CD4-positive, alpha-beta T cell treated with Interleukin-6 at 100 ng/mL for 8 hours (primary cell): ENCODE results near the gene GPHN.
"Not testable (repeated sequence)": the region's sequence is repeated elsewhere in the genome, so short reads cannot be mapped to it uniquely, and the experiment has no call there.

Experiments used
- DNase-seq: peaks from one replicate; pipeline ENCODE4 v3.0.0-alpha.2; 2020; ENCODE audit warnings: mixed read lengths, low spot score

GPHN gene

DNA sequence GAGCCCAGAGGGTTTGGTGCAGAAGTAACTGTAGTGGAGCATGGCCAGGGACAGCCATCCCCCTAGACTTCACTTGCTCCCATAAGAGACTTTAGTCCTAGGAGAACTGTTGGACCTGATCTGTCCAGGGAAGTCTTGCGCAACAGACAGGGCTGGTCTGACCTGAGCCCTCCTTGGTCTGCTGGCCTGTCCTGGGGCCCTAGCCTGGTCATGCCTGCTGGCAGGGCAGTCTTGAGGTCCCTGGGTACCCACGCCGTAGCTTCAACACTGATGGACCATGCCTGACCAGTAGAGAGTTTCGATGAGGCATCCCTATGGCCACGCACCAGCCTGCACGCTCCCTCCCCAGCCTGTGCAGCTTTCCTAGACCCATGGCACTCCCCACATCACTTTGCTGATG is 305.7 kb downstream of the GPHN start:
- no peak for DNase-seq

DNA sequence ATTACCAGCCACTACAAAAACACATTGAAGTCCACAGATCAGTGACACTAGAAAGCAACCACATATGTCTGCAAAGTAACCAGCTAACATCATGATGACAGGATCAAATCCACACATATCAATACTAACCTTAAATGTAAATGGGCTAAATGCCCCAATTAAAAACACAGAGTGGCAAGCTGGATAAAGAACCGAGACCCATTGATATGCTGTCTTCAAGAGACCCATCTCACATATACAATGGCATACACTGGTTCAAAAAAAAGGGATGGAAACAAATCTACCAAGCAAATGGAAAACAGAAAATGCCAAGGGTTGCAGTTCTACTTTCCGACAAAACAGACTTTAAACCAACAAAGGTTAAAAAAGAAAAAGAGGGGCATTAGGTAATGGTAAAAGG is 307.7 kb downstream of the GPHN start:
- DNase-seq, result no peak

DNA sequence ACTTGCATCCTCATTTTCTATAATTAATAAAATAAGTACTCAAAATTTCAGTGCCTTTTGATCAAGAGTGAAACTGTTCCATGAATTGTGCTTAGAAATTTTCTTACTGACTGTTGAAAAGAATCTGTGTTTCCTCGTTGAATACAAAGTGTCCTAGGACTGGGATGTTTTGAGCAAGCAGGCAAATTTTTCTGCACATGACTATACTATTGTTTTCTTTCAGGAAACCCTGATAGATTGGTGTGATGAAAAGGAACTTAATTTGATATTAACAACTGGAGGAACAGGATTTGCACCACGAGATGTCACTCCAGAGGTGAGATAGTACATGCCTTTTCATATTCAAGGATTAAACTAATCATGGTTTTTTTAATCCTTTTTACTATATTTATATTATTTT is 316.3 kb downstream of the GPHN start:
- DNase-seq, result no peak

DNA sequence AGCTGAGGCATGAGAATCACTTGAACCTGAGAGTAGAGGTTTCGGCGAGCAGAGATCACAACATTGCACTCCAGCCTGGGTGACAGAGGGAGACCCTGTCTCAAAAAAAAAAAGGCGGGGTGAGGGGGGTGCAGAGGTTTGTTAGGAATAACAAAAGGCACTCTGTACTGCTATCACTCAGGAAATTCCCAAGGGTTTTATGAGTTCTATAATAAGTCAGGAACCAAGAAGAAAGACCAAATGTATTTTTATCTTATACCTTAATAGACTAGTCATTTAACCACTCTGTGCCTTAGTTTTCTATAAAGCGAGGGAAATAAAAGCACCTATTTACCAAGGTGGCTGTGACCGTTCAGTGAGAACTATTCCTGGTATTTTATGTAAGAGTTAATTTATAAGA is 319.2 kb downstream of the GPHN start:
- no peak for DNase-seq

DNA sequence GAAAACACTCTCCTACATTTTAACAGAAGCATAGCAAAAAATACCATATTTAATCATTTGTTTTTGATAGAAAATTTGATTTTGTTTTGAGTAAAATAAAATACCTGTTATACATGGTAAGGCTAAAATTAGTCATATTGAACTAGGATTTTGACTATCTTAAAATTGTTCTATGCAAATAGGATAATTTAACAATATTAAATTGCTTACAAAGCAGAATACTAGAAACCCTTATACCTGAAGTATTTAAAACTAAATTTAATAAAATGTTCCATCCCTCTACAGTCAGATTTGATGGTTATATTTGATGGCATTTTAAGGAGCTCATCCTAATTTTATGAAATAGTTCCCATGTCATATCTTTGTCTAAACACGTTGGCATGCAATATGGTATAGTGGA is 323.2 kb downstream of the GPHN start:
- DNase-seq, result no peak

DNA sequence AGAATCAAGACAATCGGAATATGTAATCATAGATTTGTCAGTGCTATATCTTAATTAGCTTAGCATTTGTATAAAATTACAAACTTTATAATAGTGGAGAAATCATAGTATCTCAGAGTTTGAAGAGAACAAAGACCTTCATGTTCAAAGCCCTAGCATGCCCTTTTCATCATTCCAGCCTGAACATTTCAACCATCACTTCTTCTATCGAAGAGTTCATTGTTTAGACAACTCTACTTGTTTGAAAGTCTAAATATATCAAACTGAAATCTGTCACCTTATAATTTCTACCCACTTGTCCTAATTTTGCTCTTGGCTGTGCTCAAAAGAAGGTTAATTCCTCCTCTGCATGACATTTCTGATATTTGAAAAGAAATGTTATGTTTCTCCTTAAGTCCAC is 325.9 kb downstream of the GPHN start:
- DNase-seq, result no peak

DNA sequence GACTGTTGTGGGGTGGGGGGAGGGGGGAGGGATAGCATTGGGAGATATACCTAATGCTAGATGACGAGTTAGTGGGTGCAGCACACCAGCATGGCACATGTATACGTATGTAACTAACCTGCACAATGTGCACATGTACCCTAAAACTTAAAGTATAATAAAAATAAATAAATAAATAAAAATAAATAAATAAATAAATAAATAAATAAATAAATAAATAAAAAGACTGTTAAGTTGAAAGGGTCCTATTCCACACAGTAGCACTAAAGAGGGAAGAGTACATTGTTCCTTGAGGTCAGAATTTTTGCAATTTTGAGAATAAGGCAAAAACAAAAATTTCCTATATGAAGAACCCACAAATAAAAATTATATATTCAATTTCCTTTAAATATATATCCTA is 329.5 kb downstream of the GPHN start:
- DNase-seq, result not testable (repeated sequence)

DNA sequence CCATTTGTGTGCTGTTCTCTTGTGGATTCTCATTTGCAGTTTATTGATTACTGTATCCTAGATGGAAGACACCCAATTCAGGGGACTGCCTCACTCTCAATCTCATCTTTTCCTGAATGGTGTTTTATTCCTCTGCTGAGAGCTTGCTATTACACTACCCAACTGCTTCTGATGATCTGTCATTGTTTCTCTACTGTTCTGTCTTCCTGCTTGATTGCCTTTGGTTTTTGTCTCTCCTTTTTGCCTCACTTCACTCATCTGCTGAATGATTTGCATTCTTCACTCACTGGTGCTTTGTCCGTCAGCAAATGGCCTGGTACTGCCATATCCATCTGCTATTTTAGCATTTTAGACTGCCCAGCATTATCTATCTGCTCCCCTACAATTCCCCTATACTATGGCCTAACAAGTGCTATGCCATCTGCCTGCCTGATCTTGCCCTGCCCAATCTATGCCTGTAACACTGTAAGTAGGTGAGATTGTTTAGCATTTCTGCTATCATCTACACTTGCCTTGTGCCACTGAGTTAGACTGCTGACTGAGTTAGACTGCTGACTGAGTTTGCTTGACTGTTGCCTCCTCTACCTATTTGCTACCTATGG is 335.1 kb downstream of the GPHN start:
- no peak for DNase-seq

DNA sequence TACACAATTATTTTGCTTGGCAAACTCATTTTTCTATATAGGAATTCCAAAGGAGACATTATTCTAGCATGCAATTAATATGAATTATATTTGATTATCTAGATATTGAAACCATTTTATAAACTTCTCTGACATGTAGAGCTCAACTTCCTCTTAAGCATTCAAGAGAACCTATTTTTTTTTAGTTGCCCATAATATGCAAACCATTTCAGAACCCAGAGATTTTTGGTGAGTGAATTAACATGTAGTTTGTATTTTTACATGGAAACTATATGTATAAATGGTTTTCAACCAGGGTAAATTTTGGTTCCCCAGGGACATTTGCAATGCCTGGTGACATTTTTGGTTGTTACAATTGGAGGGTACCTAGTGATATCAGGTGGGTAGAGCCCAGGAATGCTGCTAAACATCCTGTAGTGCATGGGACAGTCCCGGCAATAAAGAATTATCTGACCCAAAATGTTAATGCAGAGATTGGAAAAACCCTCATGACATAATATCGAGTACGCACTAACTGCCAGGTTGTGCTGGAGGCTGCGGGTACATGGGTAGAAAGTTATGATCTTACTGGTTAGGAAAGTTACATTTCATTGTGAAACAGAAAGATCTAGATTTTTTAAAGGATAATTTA is 342.4 kb downstream of the GPHN start:
- DNase-seq, result no peak

DNA sequence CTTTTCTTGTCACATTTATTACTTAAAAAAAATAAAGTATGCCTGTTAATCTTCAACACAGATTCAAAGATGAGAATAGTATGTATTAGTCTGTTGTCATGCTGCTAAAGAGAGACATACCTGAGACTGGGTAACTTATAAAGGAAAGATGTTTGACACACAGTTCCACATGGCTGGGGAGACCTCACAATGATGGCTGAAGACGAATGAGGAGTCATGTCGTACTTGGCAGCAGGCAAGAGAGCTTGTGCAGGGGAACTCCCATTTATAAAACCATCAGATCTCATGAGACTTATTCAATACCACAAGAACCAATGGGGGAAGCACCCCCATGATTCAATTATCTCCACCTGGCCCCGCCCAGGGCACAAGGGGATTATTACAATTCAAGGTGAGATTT is 345.4 kb downstream of the GPHN start:
- DNase-seq, result no peak

DNA sequence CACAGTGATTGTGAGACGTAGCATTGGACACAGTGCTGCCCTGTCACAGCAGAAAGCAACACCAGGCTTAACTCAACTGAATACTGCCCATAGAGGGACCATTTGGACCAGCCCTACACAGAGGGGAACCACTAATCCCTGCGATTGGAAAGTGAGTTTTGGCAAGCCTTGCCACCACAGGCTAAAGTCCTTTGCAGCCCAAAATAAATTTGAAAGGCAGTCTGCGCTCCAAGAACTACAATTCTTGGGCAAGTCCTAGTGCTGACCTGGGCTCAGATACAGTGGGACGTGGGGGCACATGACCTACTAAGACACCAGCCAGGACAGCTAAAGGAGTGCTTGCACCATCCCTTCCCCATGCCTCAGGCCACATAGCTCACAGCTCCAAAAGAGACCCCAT is 349.9 kb downstream of the GPHN start:
- DNase-seq, result no peak

DNA sequence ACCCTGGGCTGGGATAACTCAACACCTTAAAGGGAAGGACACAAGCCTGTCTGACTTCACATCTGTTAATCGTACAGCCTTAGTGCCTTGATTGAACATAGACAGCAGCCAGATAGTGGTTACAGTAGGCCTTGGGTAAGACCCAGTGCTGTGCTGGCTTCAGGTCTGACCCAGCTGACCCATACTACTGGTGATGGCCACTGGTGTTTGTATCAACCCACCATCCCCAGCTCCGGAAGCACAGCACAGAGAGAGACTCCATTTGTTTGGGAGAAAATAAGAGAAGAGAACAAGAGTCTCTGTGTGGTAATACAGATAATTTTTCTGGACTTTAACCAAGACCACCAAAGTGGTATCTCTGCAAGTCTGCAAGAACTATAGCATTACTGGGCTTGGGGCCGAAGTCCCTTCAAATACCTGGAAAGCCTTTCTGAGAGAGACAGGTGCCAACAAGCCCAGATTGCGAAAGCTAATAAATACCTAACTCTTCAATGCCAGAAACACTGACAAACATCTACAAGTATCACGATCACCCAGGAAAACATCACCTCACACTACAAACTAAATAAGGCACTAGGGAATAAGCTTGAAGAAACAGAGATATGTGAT is 351.2 kb downstream of the GPHN start:
- no peak for DNase-seq

DNA sequence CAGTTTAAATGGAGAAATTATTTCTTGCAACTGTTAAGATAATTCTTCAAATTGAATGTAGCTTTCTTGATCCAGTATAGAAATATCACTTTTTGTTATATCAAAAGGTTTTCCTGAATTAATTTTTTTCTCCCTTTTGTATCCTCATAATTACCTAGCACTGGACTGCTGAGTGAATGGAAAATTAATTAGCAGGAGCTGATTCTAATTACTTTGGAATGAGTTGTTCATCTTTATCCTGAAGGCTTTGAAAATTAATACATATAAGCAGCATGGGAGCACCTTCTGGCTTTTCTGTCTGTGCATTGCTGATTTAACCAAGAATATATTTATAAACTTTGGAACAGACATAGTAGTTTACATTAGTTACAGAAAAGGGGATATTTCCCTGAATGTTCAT is 373.6 kb downstream of the GPHN start:
- DNase-seq, result no peak

DNA sequence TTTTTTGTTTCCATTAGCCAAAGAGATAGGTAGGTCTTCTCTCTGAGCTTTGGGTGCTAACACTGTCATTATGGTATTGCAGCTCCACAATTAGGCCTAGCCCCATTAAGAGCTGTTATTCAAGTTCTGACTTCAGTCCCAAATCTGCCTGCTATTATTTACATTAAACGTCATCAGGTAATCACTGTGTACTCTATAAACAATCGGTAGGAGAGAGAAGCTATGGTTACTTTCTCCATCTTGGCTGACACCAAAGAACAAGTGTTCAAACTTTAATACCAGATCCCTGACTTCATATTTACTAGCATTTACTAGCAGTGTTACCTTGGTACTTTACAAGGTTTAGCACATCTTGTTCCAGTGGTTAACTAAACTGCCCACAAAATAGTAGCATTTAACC is 376.2 kb downstream of the GPHN start:
- DNase-seq, result no peak

DNA sequence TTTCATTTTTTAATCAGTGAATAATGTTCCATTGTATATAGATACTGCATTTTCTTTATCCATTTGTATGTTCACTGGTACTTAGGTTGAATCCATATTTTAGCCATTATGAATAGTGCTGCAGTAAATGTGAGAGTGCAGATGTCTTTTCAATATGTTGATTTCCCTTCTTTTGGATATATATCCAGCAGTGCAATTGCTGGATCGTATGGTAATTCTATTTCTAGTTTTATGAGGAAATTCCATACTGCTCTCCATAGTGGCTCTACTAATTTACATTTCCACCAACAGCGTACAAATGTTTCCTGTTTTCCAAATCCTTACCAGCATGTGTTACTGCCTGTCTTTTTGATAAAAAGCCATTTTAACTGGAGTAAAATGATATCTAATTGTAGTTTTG is 392.8 kb downstream of the GPHN start:
- DNase-seq, result no peak

DNA sequence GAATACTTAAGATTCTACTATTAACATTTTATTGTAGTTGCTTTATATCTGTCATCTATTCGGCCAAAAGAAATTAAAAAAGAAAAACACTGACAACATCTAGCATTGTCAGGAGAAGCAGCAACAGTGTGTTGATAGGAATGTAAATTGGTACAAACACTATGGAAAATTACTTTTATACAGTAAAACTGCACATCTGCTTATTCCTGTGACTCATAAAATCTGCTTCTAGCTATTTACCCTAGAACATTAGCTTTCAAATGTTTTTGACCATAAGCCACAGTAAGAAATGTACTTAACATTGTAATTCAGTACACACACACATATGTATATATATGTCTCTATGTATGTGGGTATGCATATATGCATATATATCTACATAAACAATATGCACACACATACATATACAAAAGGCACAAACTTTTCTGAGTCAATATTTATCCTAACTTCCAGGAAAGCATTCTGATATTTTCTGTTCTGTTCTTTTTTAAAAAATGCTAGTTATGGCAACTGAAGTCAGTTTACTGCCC is 402.4 kb downstream of the GPHN start:
- DNase-seq, result no peak

DNA sequence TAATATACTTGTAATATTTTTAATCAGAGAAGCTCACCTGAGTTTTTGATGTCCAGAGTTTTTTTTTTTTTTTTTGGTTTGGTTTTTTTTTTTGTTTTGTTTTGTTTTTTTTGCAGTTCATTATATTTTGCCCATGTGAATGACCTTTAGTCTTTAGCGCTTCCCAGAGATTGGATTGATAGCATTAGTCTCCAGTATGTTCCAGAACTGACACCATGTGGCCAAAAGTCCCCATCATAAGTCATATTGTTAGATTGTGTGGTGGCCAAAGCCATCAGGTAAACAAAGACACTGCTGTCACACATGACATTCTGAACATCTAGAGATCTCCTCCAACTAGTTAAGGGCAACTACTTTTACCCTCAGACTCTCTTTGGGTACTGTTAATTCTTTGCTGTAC is 408.5 kb downstream of the GPHN start:
- no peak for DNase-seq

DNA sequence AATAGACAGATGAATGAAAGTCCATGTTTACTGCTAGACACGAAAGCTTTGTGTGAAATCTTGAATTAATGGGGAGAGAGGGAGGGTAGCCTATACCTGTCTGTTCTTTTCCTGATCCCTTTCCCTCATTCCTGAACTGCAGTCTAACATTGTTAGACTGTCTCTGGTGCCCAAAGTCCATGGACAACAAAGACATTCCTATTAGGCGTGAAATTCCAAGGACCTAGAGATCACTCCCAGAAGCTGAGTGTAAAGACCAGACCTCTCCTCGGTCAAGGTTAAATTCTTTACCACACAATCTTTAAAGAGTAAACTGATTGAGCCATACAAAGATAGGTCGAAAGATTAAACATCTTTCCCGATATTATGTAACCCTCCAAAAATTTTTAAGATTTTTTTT is 410.6 kb downstream of the GPHN start:
- DNase-seq, result no peak

DNA sequence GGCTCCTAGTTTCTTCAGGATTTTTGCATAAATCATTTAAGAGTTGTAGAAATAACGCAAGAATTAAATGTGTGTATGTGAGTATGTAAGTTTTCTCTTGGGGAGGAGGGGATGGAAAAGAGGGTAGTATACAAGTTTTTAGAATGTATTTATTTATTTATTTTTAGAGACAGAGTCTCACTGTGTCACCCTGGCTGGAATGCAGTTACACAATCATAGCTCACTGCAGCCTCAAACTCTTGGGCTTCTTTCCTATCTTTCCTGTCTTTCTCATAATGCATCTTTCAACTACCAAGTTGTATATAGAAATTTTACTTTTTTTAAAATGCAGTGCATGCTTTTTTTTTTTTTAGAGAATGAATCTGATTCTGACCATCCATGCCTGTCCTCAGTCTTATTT is 412.2 kb downstream of the GPHN start:
- no peak for DNase-seq

DNA sequence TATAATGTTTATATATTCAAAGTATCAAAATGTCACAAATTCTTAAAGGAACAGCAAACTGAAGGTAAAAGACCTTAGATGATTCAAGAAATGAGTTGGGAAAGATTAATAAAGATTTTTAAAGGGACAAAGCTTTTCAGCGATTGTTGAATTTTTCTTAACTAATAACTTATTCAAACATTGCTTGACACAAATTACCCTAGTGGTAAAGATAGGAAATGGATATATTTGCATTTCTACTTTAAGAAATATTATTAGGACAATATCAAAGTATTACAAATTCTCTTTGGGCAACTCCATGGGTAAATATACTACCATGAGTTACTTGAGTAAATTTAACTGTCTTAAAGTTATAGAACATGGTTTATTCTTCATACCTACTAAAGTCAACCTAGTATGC is 415.3 kb downstream of the GPHN start:
- no peak for DNase-seq

DNA sequence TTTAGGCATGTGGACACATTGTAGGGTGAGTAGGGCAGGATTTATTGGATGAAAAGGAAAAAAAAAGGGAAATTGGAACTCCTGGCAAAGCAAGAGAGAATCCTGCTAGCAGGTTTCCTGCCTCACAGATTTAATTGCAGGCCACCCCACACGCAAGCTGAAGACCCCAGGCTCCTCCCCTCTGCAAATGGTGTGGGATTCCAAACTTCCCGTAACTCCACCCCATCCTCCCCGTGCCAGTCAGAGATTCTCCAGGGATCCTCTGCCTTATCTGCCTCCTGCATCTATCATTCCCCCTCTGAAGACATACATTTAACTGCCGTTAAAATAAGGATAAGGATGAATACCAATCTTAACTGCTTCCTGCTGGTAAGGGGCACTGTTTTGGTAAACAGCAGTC is 431.5 kb downstream of the GPHN start:
- DNase-seq, result no peak

DNA sequence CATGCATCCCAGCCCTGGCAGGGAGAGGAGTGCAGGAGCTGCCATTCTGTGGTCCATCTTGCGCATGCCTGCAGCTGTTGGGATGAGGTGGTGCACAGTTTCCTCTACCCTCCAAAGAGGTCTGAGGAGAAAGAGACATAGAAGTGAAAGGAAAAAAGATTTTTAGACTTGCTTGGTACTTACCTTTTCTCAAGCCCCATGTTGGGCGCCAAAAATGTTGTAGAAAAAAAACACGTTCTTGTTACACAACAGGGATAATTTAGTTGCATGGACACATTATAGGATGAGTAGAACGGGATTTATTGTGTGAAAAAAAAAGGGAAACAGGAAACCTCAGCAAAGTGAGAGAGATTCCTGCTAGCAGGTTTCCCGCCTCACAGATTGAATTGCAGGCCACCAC is 436.9 kb downstream of the GPHN start:
- no peak for DNase-seq

DNA sequence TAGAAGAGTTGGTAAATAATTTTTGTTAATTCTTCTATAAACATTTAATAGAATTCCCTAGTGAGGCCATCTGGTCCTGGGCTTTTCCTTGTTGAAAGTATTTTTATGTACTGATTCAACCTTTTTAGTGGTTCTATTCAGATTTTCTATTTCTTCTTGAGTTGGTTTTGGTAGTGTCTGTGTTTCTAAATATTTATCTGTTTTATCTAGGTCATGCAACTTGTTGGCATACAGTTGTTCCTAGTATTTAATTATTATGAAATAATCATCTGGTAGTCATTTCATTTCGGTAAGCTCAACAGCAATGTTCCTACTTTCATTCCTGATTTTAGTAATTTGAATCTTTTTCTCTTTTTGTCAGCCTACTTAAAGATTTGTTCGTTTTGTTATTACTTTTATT is 447.2 kb downstream of the GPHN start:
- DNase-seq, result no peak
